Lung (tissue), 16 donors: ENCODE results near the gene COMP. TPM values are rescaled to one million over a fixed set of nuclear protein-coding genes. Genes with fewer than 3 reads are reported as not detected.

Experiments
- ATAC-seq: fragments of 200-7000 bp; cut with Tn5 transposase; one replicate; pipeline ENCODE4 v1.9.1; 2020; ENCODE audit warnings: moderate number of reproducible peaks; ENCODE audit not compliant: insufficient read depth, low FRiP score
- DNase-seq, 3 donors: peaks; one replicate each; pipeline ENCODE4 v3.0.0-alpha.2; 2013 to 2017
- H3K27ac ChIP-seq, 2 donors: one replicate each; pipeline ENCODE4 v1.5.1; 2013; ENCODE audit warnings: mild to moderate bottlenecking in 2 of 2, moderate library complexity in 2 of 2, control low read depth in 1 of 2, inconsistent platforms in 1 of 2, low read depth in 1 of 2, low read length in 1 of 2
- H3K27me3 ChIP-seq, 3 donors: one replicate each; pipeline ENCODE4 v1.5.1; 2013; ENCODE audit warnings: low read length in 2 of 3; ENCODE audit not compliant: control insufficient read depth in 3 of 3, insufficient read depth in 3 of 3
- H3K36me3 ChIP-seq, 4 donors: one replicate each; pipeline ENCODE4 v1.5.1; 2013; ENCODE audit warnings: low read length in 4 of 4, mild to moderate bottlenecking in 1 of 4, moderate library complexity in 1 of 4; ENCODE audit not compliant: control insufficient read depth in 4 of 4, insufficient read depth in 4 of 4
- H3K4me1 ChIP-seq, 5 donors: one replicate each; pipeline ENCODE4 v1.5.1; 2013; ENCODE audit warnings: low read length in 5 of 5, mild to moderate bottlenecking in 2 of 5, moderate library complexity in 1 of 5; ENCODE audit not compliant: control insufficient read depth in 5 of 5, insufficient read depth in 5 of 5
- H3K4me3 ChIP-seq: one replicate; pipeline ENCODE4 v1.5.1; 2013; ENCODE audit warnings: mild to moderate bottlenecking, control low read depth, moderate library complexity
- H3K9ac ChIP-seq, 2 donors: one replicate each; pipeline ENCODE4 v1.5.1; 2013; ENCODE audit warnings: low read length in 2 of 2, control low read depth in 1 of 2; ENCODE audit not compliant: insufficient read depth in 1 of 2
- H3K9me3 ChIP-seq, 4 donors: one replicate each; pipeline ENCODE4 v1.5.1; 2013; ENCODE audit warnings: low read length in 3 of 4, mild to moderate bottlenecking in 1 of 4, moderate library complexity in 1 of 4; ENCODE audit not compliant: control insufficient read depth in 4 of 4, insufficient read depth in 3 of 4
- WGBS, 2 donors: extraction: QIAGEN DNeasy Blood & Tissue Kit; methylation state at CpG; one replicate each; pipeline ENCODE4 v1.1.7; 2013; 5-methylcytosine and 5-hydroxymethylcytosine counted together
- long read RNA-seq, 5 donors: transcript quantifications; one replicate each; lab custom pipeline, GENCODE V29; 2026
- polyA plus RNA-seq, 2 donors: library from polyadenylated mRNA; stranded (reverse); fragments of 200-250 nt; gene quantifications; one replicate each; pipeline ENCODE4 v1.2.1, GENCODE V29; 2013
- total RNA-seq, 2 donors: library from RNA; depleted of rRNA in 1 of 2; stranded (reverse); fragments of >200 nt in 1 of 2; gene quantifications; one replicate each; pipeline ENCODE4 v1.2.1, GENCODE V29; 2014 to 2021
- TF ChIP-seq, protein P1 (sequence below): IDR thresholded peaks from 2 replicates; pipeline ENCODE4 v1.5.1; 2012; ENCODE audit warnings: mild to moderate bottlenecking; ENCODE audit errors: control extremely low read depth, extremely low read depth
- donor health status: control.
- donor health status: control.
- donor health status: Bipolar disorder and iron deficiency.
- donor health status: healthy.
- donor health status: DM: yes; HTN: yes; CAD: no.

The COMP gene
- total RNA-seq (1 to 10 TPM in 1 of 2 donors, not detected in 1; 3.5 TPM), polyA plus RNA-seq (1 to 10 TPM; 1.7 to 2.4 TPM)
- long read RNA-seq, donor 1, result 0 reads
- long read RNA-seq, donor 2, result 0 reads
- long read RNA-seq, donor 3, result 0 reads
- long read RNA-seq, donor 4, result 0 reads
- long read RNA-seq, donor 5, result 0 reads

DNA sequence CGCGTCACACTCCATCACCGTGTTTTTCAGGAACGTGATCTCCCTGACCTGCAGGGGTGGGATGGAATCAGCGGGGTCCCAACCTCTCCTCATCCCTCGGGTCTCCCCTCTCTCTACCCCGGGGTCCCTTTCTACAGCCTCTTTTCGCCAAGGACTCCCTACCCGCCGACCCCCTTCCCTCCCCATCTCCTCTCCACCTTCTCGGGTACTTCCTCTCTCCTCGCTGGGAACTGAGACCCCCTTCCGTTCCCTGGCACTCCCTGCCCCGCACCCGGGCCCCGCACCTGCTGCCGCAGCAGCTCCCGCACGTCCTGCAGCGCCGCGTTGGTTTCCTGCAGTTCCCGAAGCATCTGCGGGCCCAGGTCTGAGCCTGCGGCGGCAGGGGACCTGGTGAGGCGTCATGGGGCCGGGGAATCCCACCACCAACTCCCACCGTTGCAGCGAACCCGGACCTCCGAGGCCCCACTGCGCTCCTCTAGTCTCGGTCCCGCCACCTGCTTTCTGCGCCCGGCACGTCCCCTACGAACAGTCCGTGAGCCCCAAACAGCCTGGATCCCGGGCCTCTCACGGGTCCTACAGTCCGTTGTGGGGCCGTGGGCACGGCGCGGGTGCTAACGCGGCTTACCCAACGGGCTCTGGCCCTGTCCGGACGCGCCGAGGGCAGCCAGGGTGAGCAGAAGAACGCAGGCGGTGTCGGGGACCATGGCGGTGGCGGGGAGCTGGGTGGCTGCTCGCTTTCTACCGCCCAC, at the start of gene COMP:
COMP (minus strand) TSS at position 740 of the 749 bp plus-strand sequence; CDS start at position 704, 36 bp downstream.
- H3K36me3 ChIP-seq, result no peaks in the 10 kb centered on the region
- 4 to 5% methylated on average over 61 of the region's 61 CpGs for WGBS, 2 donors
- no peak for ATAC-seq
- no peak within 1 kb of the TSS for H3K27ac ChIP-seq
- peaks cover 0 to 28% (median 0%) of the 10 kb centered on the region in 5 donors for H3K4me1 ChIP-seq
- no peak within 1 kb of the TSS for H3K9ac ChIP-seq
- no peak for DNase-seq
- peaks cover 0 to 4% (median 0%) of the 10 kb centered on the region in 4 donors for H3K9me3 ChIP-seq
- H3K27me3 ChIP-seq, result peaks cover 0 to 72% (median 53%) of the 10 kb centered on the region in 3 donors
- TF ChIP-seq, protein P1, sequence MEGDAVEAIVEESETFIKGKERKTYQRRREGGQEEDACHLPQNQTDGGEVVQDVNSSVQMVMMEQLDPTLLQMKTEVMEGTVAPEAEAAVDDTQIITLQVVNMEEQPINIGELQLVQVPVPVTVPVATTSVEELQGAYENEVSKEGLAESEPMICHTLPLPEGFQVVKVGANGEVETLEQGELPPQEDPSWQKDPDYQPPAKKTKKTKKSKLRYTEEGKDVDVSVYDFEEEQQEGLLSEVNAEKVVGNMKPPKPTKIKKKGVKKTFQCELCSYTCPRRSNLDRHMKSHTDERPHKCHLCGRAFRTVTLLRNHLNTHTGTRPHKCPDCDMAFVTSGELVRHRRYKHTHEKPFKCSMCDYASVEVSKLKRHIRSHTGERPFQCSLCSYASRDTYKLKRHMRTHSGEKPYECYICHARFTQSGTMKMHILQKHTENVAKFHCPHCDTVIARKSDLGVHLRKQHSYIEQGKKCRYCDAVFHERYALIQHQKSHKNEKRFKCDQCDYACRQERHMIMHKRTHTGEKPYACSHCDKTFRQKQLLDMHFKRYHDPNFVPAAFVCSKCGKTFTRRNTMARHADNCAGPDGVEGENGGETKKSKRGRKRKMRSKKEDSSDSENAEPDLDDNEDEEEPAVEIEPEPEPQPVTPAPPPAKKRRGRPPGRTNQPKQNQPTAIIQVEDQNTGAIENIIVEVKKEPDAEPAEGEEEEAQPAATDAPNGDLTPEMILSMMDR, result no peak
- no peak within 1 kb of the TSS for H3K4me3 ChIP-seq

DNA sequence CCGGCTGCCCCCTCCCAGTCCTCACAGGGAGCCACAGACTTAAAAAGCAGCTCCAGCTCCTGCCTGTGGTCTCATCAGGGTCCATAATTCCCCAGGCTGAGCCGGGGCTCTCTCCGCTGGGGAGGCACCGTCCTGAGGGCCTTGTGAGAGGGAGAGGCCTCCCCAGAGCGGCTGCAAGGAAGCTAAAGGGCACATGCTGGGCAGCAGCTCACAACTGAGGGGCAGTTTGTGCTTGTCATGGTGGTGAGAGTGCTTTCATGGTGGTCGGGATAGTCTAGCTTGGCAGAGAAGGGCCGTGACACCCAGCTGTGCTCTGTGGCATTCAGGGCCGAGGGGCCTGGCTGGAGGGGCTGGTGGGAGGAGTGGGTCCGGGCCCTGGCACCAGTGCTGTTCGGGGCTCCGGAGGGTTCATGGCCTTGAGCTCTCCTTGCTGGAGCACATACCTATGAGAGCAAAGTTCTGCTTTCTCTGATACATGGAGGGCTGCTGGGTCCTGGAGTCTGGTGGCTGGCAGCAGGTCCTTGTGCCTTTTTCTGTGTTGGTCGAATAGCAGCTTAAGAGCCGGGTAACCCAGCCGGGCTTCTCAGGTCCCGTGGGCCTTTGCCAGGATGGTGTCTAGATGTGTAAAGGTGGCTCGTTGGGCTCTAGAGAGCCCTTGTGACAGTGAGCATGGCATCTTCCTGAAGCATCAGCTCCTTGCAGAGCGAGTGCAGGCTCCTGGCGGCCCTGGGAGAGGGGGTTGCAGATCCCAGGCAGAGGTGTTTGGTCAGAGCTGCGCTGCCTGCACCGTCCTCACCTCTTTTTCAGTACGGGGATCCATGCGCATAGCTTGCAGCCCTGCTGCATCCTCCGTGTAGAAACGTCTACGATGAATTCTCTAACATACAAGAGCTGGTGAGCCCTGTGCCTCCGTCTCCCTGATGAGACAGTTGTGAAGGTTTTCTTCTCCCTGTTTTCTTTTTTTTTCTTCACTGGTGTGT, 49.5 kb upstream of the COMP start:
- WGBS, 2 donors, result 82 to 86% methylated on average over 26 of the region's 26 CpGs
- Histone ChIP-seq H3K27ac (no peak overlapping the region), H3K36me3 (peaks cover 0 to 6% (median 2%) of the 10 kb centered on the region in 4 donors), H3K9ac (no peak overlapping the region), H3K4me3 (no peak overlapping the region), H3K27me3 (no peaks in the 10 kb centered on the region), H3K4me1 (peaks cover 0 to 34% (median 11%) of the 10 kb centered on the region in 5 donors), H3K9me3 (no peaks in the 10 kb centered on the region)
- DNase-seq (no peak), ATAC-seq (no peak)
- TF ChIP-seq, protein P1, result no peak

DNA sequence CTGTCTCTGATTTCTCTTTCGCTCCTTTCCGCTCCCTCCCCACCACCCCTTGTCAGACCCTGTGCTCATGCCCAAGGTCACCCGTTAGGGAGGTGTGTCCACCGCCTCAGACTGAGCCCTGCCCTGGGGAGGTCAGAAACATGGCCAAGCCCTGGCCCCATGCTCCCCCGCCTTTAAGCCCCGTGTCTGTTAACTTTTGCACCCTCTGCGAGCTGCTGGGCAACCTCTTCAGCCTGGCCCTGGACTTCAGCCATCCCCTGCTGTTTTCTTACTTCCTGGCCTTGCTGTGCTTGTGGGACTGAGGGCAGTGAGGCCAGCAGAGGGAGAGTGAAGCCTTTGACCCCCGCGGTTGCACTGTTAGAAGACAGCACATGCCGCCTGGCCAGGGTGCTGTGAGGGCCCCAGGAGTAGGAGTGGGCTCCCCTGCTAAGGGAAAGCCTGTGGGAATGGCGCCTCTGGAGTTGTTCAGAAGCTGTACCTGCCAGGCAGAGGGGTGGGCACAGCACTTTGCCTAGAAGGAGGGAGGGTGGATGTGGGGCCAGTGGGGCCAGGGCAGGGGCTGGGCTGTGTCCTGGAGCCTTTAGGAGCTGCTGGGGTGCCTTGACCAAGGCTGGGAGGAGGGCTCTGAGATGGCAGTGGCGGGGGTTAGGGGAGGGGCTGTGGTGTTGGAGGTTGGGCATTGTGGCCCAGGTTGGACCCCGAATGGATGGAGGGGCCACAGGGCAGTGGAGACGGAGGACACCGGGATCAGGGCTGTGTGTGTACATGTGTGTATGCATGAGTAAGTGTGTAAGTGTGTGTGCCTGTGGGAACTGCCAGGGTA, 48.6 kb upstream of the COMP start:
- Histone ChIP-seq H3K9ac (no peak overlapping the region), H3K4me3 (no peak overlapping the region), H3K4me1 (peaks cover 0 to 36% (median 11%) of the 10 kb centered on the region in 5 donors), H3K27me3 (no peaks in the 10 kb centered on the region), H3K36me3 (peaks cover 0 to 9% (median 5%) of the 10 kb centered on the region in 4 donors), H3K9me3 (no peaks in the 10 kb centered on the region), H3K27ac (no peak overlapping the region)
- DNase-seq (no peak), ATAC-seq (no peak)
- TF ChIP-seq, protein P1, result no peak
- WGBS, 2 donors, result 72 to 82% methylated on average over 15 of the region's 15 CpGs
